ENCODE measurements around the gene KIF4B.

DNA sequence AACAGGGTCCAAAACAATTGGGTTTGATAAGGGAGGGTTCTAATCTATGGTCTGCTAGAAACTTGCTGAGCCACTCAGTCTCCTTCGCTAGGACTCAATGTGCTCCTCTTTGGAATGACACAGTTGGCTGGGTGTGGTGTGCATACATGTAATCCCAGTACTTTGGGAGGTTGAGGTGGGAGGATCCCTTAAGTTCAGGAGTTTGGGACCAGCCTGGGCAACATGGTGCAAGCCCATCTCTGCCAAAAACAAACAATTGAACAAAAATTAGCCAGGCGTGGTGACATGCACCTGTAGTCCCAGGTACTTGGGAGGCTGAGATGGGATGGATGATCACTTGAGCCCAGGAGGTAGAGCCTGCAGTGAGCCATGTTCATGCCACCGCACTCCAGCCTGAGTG lies 2.7 kb upstream of the KIF4B start:
- TF ChIP-seq POLR2A (IDR thresholded peaks at IDR 0.05; ENCODE audit: insufficient read depth in 1 of 2, low read depth in 2 of 2, low read length in 2 of 2) (no peak), ZNF10 (CRISPR knock-in tag; IDR thresholded peaks at IDR 0.05; ENCODE audit: borderline replicate concordance, low read depth) (no peak), CHD2 (IDR thresholded peaks at IDR 0.05; ENCODE audit: low read depth, low read length) (no peak), ZNF274 (CRISPR knock-in tag; IDR thresholded peaks at IDR 0.05) (no peak), MYC (CRISPR knock-in tag; IDR thresholded peaks at IDR 0.05; ENCODE audit: borderline replicate concordance) (no peak), SRF (IDR thresholded peaks at IDR 0.05; ENCODE audit: low read depth, low read length) (no peak), CEBPB (IDR thresholded peaks at IDR 0.05; ENCODE audit: borderline replicate concordance, low read depth, low read length) (no peak), ZNF501 (CRISPR knock-in tag; IDR thresholded peaks at IDR 0.05) (no peak)
- TF ChIP-seq, protein P1, sequence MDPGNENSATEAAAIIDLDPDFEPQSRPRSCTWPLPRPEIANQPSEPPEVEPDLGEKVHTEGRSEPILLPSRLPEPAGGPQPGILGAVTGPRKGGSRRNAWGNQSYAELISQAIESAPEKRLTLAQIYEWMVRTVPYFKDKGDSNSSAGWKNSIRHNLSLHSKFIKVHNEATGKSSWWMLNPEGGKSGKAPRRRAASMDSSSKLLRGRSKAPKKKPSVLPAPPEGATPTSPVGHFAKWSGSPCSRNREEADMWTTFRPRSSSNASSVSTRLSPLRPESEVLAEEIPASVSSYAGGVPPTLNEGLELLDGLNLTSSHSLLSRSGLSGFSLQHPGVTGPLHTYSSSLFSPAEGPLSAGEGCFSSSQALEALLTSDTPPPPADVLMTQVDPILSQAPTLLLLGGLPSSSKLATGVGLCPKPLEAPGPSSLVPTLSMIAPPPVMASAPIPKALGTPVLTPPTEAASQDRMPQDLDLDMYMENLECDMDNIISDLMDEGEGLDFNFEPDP (CRISPR knock-in tag; conservative IDR thresholded peaks at IDR 0.05) = no peak

Data from HepG2 (cell line).